GM13977 (cell line): ENCODE results near the gene IMMP2L.

Source experiments
- DNase-seq: peaks from one replicate; pipeline ENCODE4 v3.0.0; 2012; ENCODE audit warnings: low spot score
- CTCF ChIP-seq: IDR thresholded peaks from 2 replicates; pipeline ENCODE4 v1.5.1; 2012; ENCODE audit warnings: mild to moderate bottlenecking, control low read depth; ENCODE audit not compliant: insufficient read depth; ENCODE audit errors: extremely low read depth, missing control alignments
- in situ Hi-C: fragments of 300-500 bp; cut with MboI; formaldehyde crosslinking; loops from one replicate; pipeline ENCODE4 v1.12.0; 2022; ENCODE audit warnings: low sequenced_read_pairs, low pct_unique_long_range_greater_than_20kb, mixed read lengths, inconsistent platforms; ENCODE audit not compliant: unreplicated experiment

The IMMP2L gene

GRCh38 chr7:110929480-110930249, 632.6 kb downstream of the IMMP2L start:
- TF ChIP-seq CTCF = no peak
- no peak for DNase-seq
- in situ Hi-C loops = no loop called here

GRCh38 chr7:110922906-110923305, 639.4 kb downstream of the IMMP2L start:
- in situ Hi-C loops = no loop called here
- DNase-seq = no peak
- no peak for TF ChIP-seq CTCF

GRCh38 chr7:110921595-110922151, 640.6 kb downstream of the IMMP2L start:
- no peak for TF ChIP-seq CTCF
- in situ Hi-C loops = no loop called here
- DNase-seq = no peak

- TF ChIP-seq CTCF = no peak
- in situ Hi-C loops = no loop called here
- DNase-seq = no peak
Measured at GRCh38 chr7:110918949-110919548, 643.2 kb downstream of the IMMP2L start.

- in situ Hi-C loops = no loop called here
- DNase-seq = no peak
- TF ChIP-seq CTCF = no peak
Measured at GRCh38 chr7:110914263-110914662, 648.0 kb downstream of the IMMP2L start.

- no peak for TF ChIP-seq CTCF
- DNase-seq = no peak
- in situ Hi-C loops = no loop called here
Measured at GRCh38 chr7:110911632-110912031, 650.7 kb downstream of the IMMP2L start.
